DMS79 treated with DMSO at 0.1 percent for 48 hours (cell line): ENCODE data around the gene NXPH4.

Source experiments
- DNase-seq: peaks from one replicate; lab custom pipeline; 2025; lab: John Stamatoyannopoulos, UW

Gene NXPH4

GRCh38 chr12:57216014-57216911 is at the start of gene NXPH4:
TSS of gene NXPH4 (plus strand) at chr12:57216794. CDS start at chr12:57216970, 176 bp downstream.
- no peak for DNase-seq

GRCh38 chr12:57166971-57167371 is 49.6 kb upstream of the NXPH4 start:
- DNase-seq: no peak

GRCh38 chr12:57168058-57168457 is 48.5 kb upstream of the NXPH4 start:
- DNase-seq: no peak

GRCh38 chr12:57169046-57169795 is 47.4 kb upstream of the NXPH4 start:
- no peak for DNase-seq

GRCh38 chr12:57169969-57170368 is 46.6 kb upstream of the NXPH4 start:
- DNase-seq: no peak

- no peak for DNase-seq
These were observed 46.2 kb upstream of the NXPH4 start for GRCh38 chr12:57170408-57170807.

GRCh38 chr12:57170927-57171326 is 45.7 kb upstream of the NXPH4 start:
- no peak for DNase-seq

- DNase-seq: no peak
These were observed 44.9 kb upstream of the NXPH4 start for GRCh38 chr12:57171668-57172067.

- DNase-seq: no peak
These were observed 43.5 kb upstream of the NXPH4 start for GRCh38 chr12:57173089-57173488.

GRCh38 chr12:57173683-57174082 is 42.9 kb upstream of the NXPH4 start:
- DNase-seq: no peak

GRCh38 chr12:57175428-57176138 is 41.0 kb upstream of the NXPH4 start:
- peak; percentile 76 for DNase-seq

GRCh38 chr12:57176139-57176477 is 40.5 kb upstream of the NXPH4 start:
- no peak for DNase-seq

- no peak for DNase-seq
These were observed 39.7 kb upstream of the NXPH4 start for GRCh38 chr12:57176846-57177245.

GRCh38 chr12:57177354-57177753 is 39.2 kb upstream of the NXPH4 start:
- no peak for DNase-seq

GRCh38 chr12:57178213-57178612 is 38.4 kb upstream of the NXPH4 start:
- DNase-seq: no peak

- no peak for DNase-seq
These were observed 37.1 kb upstream of the NXPH4 start for GRCh38 chr12:57179331-57180086.

GRCh38 chr12:57180321-57180989 is 36.1 kb upstream of the NXPH4 start:
- DNase-seq: no peak

- DNase-seq: no peak
These were observed 35.5 kb upstream of the NXPH4 start for GRCh38 chr12:57181072-57181471.

- DNase-seq: no peak
These were observed 34.9 kb upstream of the NXPH4 start for GRCh38 chr12:57181561-57182155.

- DNase-seq: peak; percentile 51
These were observed 33.5 kb upstream of the NXPH4 start for GRCh38 chr12:57182918-57183575.
